ENCODE measurements around the gene LHFPL5.

Gene LHFPL5

GRCh38 chr6:35857853-35858252 is 52.7 kb downstream of the LHFPL5 start:
- no peak for DNase-seq

- DNase-seq, result no peak
Measured at GRCh38 chr6:35859367-35859766, 54.2 kb downstream of the LHFPL5 start.

Data from inflammatory macrophage (primary cell).